KG1 (cell line): ENCODE data around the gene SOBP.

Experiments used
- DNase-seq: peaks from one replicate; lab custom pipeline; 2025; lab: John Stamatoyannopoulos, UW

SOBP gene

DNA sequence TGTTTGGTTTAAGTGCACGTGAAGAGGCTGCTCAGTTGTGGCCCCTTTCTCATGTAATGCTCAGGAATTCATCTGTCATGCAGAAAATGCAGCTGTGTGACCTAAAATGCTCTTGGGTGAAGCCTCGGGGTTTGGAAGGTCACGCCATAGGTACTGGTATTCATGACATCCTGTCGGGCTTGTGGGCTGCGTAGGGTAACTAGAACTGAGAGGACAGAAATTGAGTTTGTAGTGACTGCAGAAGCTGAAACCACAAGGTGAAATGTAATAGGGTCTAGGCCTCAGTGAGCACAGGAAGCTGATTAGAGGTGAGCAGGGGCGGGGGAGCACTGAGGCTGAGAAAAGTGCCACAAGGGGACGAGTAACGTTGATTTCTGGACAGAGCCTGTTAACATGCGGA lies 128.8 kb downstream of the SOBP start:
- DNase-seq: no peak

DNA sequence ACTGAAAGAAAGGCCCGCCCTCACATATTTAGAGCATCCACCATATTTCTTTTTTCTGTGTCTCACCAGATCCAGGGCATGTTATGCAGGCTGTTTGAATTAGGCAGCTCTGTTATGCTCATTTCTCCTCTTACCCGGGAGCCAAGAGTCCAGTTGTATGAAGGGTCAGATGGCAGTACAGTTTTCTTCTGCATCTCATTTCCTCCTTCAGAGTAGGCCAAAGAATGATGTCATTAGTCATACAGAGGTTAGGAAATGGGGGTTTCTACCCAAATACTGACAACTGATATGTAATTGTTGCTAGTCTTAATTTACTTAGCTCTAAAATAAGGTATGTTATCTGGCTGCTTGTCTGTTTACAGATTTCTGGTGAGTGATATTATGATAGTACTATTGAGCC lies 130.8 kb downstream of the SOBP start:
- no peak for DNase-seq

DNA sequence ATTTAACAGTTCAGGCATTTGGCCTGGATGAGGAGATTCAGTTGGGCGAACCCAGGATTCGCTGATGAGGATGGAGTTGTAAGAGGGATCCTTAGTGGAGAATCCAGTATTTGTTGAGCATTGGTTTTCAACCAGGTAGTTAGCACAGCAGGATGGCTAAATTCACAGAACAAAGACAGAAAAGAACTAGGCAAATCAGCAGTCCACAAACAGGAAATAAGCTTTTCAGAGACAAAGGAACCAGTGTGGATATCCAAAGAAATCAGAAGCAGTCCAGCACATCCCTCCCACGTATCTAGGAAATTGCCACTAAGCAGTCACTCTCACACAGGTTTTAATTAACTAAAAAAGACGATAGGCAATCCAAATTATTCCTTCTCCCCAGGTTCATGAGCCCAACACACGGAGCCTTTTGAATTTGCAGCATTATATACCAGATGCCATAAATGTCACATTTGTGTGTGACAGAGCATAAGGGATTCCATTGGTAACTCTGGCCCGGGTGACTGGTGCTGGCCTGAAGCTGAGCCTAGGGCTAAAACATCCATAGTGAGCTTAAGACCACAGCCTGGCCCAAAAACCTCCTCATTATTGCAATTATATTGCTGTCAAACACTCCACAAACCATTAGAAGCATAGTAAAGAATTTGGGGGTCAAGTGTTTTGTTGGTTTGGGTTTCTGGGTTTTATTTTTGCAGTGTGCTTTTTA lies 131.5 kb downstream of the SOBP start:
- no peak for DNase-seq

DNA sequence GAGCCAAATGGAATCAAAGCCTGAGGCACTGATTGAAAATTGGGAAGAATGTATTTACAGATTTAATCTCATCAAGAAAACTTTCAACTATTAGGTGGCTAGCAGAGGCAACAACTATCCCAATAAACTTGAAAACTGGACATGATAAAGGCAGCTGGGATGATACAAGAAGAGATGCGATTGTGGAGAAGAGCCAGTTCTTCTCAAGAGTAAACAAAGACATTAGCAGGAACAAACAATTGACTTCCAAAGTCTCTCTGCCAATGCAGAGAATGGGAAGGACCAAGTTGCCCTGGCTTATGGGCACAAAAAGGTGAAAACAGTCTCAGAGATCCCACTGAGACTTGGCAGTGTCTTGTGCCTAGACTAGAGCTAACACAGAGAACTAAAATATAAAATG lies 132.4 kb downstream of the SOBP start:
- DNase-seq: no peak

DNA sequence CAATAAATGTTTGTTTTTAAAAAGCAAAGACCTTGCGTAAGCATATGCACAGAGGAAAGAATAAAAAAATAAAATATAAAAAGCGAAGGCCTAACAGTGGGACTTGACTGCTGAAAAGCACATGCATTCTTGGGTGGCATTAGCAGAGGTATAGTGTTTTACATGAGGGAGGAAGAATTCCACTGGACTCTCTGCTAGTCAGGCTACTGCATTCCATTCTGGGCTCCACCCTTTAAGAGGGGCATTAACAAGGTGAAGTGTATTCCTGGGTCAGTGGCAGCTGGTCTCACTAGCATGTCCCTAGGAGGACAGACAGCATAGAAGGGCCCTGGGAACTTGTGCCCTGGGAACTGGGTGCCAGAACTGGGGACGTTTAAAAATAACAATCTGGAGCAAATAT lies 134.1 kb downstream of the SOBP start:
- no peak for DNase-seq

DNA sequence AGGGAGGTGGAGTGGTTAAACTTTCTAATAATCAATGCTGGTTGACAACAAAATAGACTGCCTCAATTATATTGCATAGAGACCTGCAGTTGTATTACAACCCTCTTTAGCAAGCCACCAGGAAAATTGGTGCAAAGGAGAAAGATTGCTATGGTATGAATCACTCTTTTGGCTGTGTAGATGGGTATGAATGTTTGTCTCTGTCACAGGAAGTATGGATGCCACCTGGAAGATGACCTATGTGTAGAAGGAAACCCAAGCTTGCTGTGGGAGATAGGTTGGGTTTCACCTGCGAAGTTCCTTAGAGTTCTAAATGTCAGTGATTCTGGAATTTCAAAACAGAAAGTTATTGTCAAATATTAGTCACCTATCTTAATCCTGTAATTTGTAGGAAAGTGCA lies 134.6 kb downstream of the SOBP start:
- no peak for DNase-seq

DNA sequence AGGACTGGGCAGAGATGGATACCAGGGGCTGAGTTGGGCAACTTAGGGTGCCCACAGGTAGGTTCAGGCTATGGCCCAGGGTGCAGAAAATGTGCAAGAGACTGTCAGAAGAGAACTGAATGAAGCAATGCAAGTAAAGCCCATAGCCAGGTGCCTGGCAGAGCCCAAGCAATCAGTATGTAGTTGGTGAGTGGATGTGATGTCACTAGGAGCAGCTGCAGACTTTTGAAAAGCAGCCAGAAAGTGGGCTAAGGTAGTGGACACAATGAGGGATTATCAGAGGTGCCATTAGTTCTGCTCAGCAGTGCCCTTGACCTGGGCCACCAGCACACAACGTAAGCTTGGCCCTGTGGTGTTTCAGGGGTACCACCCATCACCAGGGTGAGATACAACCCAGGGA lies 135.3 kb downstream of the SOBP start:
- DNase-seq: no peak

DNA sequence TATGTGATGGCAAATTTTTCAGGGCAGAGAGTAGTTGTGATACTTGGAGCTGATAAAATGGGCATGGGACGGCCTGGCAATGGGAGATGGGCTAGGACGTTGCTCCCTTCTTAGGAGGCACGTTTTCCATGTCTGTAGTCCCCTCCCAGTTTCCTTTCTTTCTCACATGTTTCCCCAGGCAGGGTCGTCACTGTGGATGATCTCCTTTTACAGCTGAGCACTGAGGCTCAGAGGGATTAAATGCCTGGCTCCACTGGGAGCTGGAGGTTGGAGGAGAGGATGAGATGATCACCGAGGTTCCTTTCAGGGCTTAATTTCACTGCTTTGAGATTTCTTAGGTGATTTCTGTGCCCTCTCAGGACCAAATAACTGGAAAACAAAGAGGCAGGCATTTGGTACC lies 136.7 kb downstream of the SOBP start:
- DNase-seq: no peak

DNA sequence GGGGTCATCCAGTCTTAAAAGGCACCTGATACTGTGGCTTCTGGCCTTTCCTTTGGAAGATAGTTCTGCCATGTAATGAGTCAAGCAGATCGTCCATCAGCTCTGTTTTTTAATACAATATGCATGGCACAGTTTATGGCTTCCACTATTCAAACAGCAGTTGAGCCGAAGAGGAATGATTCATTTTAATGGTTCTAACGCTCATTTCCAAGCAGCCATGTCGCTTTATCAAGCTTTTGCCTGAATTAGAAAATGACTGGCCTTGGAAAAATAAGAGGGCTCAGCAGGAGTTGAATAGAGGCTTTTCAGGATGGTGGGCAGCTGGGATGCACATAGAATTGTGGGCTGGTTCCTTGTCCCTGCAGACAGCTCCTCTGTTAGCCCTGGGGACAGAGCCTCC lies 138.1 kb downstream of the SOBP start:
- no peak for DNase-seq

DNA sequence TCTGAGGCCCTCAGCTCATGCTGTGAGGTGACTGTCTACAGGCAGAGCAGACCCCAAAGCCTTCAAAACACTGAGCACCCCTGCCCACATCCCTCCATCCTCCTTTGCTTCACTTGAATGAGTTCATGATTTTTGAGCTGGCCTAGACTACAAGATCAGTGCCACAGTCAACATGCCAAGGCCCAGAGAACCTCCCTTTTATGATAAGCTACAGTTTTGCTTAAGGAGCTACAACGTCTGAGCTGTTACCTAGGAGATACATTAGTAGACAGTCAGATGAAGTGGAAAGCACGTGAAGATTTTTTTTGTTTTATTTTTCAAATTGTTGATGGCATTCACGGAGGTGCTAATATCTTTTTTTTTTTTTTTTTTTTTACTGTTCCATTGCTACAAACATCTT lies 139.0 kb downstream of the SOBP start:
- DNase-seq: no peak

DNA sequence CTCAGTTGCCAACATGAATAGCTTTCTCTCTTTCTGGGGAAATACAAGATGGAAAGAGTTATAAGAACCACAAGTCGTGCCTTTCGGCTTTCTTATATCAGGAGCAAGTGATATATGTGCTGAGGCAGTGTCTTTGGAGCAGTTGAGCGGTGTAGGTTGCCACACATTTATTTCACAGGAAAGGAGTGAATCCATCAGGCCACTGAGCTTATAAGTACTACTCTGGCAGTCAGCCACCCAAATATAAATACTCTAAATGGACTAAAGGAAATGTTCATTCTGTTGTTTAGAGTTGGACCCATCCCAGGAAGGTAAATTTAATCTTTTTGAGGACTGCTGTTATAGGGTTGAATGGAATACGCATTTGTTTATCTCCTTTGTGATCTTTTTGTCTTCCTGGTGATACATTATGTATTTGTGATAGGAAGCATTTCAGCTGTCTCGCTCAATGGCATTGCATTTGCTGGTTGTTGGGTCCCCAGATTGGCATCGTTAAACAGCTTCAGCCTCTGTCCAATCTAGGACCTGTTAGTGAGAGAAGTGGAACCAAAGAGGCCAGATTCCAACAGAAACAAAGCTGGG lies 139.7 kb downstream of the SOBP start:
- no peak for DNase-seq

DNA sequence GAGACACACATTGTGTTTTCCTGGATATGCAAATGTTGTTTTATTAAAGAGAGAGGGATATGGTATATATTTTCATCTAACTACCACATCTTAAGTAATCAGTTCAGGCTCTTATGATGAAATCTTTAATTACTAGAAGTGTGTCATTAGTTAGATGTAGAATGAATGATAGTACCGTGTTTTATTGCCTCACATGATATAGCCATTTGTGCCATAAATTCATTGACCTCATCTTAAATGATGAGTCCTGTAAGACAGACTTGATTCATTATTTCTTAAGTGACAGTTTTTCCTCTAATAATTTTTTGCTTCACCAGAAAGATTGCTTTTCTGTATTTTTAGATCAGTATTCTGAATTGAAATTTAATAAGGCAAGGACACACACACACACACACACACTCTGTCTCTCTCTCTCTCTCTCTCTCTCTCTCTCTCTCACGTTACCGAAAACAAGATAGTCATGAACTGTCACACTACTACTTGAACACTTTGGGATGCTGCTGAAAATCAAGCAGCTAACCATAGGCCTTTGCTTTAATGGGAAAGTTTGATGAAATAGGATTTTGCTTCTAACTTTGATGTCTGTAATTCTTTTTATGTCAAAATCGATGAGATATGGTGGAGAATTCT lies 140.5 kb downstream of the SOBP start:
- DNase-seq: no peak

DNA sequence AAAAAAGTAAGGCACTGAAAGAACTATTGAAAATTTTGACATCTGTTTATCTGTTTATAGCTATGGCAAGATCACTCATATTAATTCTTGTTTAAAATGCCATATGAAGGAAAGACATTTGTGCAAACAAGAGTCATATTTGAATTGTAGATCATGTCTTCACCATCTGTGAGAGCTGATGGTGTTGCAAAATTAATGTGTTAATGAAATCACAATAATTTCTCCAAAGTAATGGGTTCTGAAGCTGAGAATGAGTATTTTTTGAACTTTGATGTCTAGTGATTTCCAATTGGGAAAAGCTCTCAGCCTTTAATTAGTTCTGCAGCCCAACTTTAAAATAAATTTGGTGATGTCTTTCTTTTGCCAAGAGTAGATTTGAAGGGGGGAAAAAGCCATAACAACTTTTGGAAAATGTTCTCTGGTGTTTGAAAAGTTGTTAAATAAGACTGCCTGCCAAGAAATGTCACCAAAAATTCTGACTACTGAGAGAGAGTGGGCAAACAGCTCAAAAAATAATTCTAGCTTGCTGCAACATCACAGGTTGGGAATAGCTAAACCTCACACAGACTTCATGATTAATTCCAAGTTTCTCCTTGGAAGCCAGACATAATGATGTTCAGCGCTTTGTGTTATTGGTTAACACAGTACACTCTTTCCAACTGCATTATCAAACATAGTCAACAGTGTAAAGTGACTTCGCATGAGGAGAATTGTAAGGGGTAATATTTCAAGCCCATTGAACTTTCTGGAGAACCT lies 142.6 kb downstream of the SOBP start:
- DNase-seq: no peak

DNA sequence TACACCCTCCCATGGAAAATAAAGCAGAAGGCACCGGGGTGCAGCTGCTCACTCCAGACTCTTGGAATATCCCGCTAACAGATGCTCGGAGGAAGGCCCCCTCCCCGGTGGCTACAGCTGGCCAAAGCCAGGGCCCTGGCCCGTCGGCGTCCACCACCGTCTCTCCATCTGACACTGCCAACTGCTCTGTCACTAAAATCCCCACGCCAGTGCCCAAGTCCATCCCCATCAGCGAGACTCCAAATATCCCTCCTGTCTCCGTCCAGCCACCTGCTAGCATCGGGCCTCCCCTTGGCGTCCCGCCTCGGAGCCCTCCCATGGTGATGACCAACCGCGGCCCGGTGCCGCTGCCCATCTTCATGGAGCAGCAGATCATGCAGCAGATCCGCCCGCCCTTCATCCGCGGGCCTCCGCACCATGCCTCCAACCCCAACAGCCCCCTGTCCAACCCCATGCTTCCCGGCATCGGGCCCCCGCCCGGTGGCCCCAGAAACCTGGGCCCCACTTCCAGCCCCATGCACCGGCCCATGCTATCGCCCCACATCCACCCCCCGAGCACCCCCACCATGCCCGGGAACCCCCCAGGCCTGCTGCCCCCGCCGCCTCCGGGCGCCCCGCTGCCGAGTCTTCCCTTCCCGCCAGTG lies 143.9 kb downstream of the SOBP start:
- DNase-seq: no peak

DNA sequence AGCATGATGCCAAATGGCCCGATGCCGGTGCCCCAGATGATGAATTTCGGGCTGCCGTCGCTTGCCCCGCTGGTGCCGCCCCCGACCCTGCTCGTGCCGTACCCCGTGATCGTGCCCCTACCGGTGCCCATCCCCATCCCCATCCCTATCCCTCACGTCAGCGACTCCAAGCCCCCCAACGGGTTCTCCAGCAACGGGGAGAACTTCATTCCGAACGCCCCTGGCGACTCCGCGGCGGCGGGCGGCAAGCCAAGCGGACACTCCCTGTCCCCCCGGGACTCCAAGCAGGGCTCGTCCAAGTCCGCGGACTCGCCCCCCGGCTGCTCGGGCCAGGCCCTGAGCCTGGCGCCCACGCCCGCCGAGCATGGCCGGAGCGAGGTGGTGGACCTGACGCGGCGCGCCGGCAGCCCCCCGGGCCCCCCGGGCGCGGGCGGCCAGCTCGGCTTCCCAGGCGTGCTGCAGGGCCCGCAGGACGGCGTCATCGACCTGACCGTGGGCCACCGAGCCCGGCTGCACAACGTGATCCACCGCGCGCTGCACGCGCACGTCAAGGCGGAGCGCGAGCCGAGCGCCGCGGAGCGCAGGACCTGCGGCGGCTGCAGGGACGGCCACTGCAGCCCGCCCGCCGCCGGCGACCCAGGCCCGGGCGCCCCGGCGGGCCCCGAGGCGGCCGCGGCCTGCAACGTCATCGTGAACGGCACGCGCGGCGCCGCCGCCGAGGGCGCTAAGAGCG lies 144.6 kb downstream of the SOBP start:
- no peak for DNase-seq

DNA sequence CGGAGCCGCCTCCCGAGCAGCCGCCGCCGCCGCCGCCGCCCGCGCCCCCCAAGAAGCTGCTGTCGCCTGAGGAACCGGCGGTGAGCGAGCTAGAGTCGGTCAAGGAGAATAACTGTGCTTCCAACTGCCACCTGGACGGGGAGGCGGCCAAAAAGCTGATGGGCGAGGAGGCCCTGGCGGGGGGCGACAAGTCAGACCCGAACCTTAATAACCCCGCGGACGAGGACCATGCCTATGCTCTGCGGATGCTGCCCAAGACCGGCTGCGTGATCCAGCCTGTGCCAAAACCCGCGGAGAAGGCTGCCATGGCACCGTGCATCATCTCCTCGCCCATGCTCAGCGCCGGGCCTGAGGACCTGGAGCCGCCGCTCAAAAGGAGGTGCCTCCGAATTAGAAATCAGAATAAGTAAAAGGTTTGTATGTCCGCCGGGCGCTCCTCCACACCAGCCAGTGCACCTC lies 145.2 kb downstream of the SOBP start:
- no peak for DNase-seq

DNA sequence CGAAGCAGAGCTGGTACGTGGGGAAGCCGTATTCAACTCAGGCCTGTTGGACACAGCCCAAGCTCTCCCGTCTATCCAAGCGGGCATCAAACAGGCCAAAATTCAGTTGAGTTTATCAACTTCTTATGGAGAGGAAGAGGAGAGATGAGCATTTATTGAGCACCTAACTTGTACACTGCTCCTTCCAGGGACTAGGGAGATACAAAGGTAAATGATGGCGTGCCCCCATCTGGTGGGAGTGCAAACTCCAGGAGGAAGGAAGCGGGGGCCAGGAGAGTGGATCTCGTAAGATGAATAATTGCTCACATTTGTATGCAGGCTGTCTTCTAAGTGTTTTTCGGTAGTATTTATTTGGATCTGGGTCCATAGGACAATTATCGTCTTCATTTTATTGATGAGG lies 146.6 kb downstream of the SOBP start:
- no peak for DNase-seq

DNA sequence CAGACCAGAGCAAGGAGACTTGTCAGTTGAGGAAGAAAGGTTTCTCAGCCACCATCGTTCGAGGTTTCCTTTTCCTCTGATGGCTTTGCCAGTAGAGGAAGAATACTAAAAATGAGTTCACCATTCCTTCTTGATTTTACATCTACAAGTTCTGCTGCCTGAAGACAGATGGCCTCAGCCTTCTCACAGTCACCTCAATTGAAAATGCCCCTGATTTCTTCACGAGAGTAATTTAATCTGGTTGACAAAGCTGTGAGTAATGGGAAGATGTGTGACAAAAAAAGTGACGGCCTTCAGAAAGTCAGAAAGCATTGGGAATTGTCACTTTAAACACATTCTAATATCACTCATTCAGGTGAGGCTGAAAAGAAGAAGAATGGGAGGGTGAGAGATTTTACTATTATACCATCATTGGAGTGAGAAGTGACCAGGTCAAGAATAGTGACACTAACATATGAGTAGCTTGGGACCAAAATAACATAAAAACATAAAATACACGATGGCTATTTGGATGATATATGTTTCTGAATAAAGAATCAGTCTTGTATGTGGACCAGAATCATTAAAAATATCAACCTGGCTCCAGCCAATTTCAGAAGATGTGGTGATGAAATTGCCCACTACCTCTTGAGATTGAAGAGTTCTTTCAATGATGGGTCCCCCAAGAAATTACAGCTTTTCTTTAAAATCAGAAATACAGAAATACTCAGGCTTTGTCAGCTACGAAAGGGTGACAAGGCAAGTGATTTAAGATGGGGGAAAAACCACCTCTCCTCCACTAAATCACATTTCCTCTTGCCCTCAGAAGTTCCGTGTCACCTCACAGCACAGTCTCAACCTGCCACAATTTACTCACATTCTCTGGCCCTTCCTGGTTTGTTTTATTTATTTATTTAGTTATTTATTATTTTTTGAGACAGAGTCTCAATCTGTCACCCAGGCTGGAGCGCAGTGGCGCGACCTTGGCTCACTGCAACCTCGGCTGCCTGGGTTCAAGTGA lies 147.7 kb downstream of the SOBP start:
- no peak for DNase-seq

DNA sequence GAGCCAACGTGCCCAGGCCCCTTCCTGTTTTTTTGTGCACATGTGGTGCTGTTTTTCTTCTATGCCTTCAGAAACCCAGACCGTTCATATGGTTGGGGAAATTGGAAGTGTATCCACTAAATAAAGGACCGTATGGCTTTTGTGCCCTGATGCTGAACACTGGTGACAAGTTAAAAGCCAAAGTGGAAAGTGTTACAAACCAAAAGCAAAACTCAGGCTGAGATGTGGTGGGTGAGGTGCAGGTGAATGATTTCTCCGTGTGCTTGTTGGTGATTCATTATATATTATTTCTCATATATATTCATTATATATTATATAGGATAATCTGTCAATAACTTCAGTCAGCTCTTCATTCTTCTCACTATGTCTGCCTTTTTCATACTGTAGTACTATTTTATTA lies 148.6 kb downstream of the SOBP start:
- DNase-seq: no peak

DNA sequence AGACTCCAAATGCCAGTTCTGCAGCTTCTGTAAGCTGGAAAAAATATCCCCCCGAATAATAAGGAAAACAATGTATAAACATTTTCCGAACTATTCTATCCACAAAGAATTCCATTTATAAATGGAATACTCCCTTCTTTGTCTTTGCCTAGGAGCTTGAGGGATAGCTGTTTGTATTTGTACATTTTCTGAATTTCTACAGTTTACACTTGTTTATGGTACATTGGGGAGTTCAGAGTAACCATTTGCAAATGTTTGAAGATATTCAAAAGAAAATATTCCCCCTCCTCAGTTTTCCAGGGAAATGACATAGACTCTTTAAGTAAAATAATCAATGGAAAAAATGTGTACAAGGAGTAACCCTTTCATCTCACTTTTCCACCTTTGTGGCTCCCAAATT lies 149.6 kb downstream of the SOBP start:
- DNase-seq: no peak

DNA sequence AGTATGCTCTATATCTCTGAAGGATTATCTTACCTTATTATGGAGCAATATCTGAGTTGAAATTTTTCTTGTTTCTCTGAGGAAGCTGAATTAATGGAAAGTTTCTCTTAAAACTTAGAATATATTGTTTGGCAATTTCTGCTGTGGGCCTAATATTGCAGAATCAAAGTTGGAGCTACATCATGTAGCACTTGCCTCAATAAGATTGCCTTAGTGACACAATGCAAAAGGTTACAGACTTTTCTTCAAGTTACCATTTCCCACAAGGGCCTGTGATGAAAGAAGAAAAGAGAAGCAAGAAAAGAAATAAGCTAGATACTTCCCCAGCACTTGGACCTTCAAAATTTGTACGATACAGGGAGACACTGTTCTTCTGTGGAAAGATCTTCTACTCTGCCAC lies 151.2 kb downstream of the SOBP start:
- no peak for DNase-seq
